ENCODE data around the gene PRLH. TPM values are rescaled to one million over a fixed set of nuclear protein-coding genes. Genes with fewer than 3 reads are reported as not detected.

PRLH gene
- not detected for total RNA-seq
- long read RNA-seq: 0 reads

GRCh38 chr2:237566401-237567235 is at the start of gene PRLH:
Gene PRLH, plus strand, starts transcription at chr2:237566574. Its CDS starts 0 bp downstream, at chr2:237566574.
- DNase-seq (ENCODE audit: low spot score): no peak

- DNase-seq (ENCODE audit: low spot score): no peak
Observed at GRCh38 chr2:237517163-237517562, 49.2 kb upstream of the PRLH start.

GRCh38 chr2:237517990-237518389 is 48.4 kb upstream of the PRLH start:
- no peak for DNase-seq (ENCODE audit: low spot score)

GRCh38 chr2:237519506-237520245 is 46.7 kb upstream of the PRLH start:
- DNase-seq (ENCODE audit: low spot score): no peak

GRCh38 chr2:237520290-237520689 is 46.1 kb upstream of the PRLH start:
- no peak for DNase-seq (ENCODE audit: low spot score)

- DNase-seq (ENCODE audit: low spot score): no peak
Observed at GRCh38 chr2:237524631-237525030, 41.7 kb upstream of the PRLH start.

- no peak for DNase-seq (ENCODE audit: low spot score)
Observed at GRCh38 chr2:237525559-237526157, 40.7 kb upstream of the PRLH start.

GRCh38 chr2:237527233-237527632 is 39.1 kb upstream of the PRLH start:
- DNase-seq (ENCODE audit: low spot score): no peak

- no peak for DNase-seq (ENCODE audit: low spot score)
Observed at GRCh38 chr2:237527766-237528165, 38.6 kb upstream of the PRLH start.

- DNase-seq (ENCODE audit: low spot score): no peak
Observed at GRCh38 chr2:237529452-237530402, 36.6 kb upstream of the PRLH start.

- no peak for DNase-seq (ENCODE audit: low spot score)
Observed at GRCh38 chr2:237530472-237531433, 35.6 kb upstream of the PRLH start.

- DNase-seq (ENCODE audit: low spot score): no peak
Observed at GRCh38 chr2:237532160-237532559, 34.2 kb upstream of the PRLH start.

- no peak for DNase-seq (ENCODE audit: low spot score)
Observed at GRCh38 chr2:237533668-237534161, 32.7 kb upstream of the PRLH start.

GRCh38 chr2:237534380-237534779 is 32.0 kb upstream of the PRLH start:
- DNase-seq (ENCODE audit: low spot score): no peak

GRCh38 chr2:237535385-237536082 is 30.8 kb upstream of the PRLH start:
- DNase-seq (ENCODE audit: low spot score): no peak

- DNase-seq (ENCODE audit: low spot score): no peak
Observed at GRCh38 chr2:237536083-237536415, 30.3 kb upstream of the PRLH start.

- no peak for DNase-seq (ENCODE audit: low spot score)
Observed at GRCh38 chr2:237536617-237537016, 29.8 kb upstream of the PRLH start.

- no peak for DNase-seq (ENCODE audit: low spot score)
Observed at GRCh38 chr2:237538001-237538720, 28.2 kb upstream of the PRLH start.
